Bronchial epithelial cell (primary cell): ENCODE data around the gene MYH10. TPM values are rescaled to one million over a fixed set of nuclear protein-coding genes. Genes with fewer than 3 reads are reported as not detected.

Experiments used
- DNase-seq: peaks from one replicate; pipeline ENCODE4 v3.0.0-alpha.2; 2010; ENCODE audit warnings: low read depth
- FAIRE-seq: peaks from 2 replicates; lab custom pipeline; 2011; peaks lifted over from hg19 to GRCh38; lab: Jason Lieb, UNC
- H3K27me3 ChIP-seq: 2 replicates; pipeline ENCODE4 v1.5.1; 2011; ENCODE audit warnings: low read length; ENCODE audit not compliant: control insufficient read depth, insufficient read depth
- H3K36me3 ChIP-seq: 2 replicates; pipeline ENCODE4 v1.5.1; 2011; ENCODE audit warnings: low read length; ENCODE audit not compliant: control insufficient read depth, insufficient read depth
- H3K4me3 ChIP-seq: 2 replicates; pipeline ENCODE4 v1.5.1; 2011; ENCODE audit warnings: mild to moderate bottlenecking, low read depth, low read length, control low read depth
- total RNA-seq: library from RNA; depleted of rRNA; stranded (reverse); fragments of >200 nt; gene quantifications from 2 replicates; pipeline ENCODE4 v1.2.1, GENCODE V29; 2014
- TF ChIP-seq, protein P1 (sequence below): IDR thresholded peaks from 2 replicates; pipeline ENCODE4 v1.5.1; 2011; ENCODE audit warnings: mild to moderate bottlenecking, moderate library complexity, low read length, control low read depth, inconsistent platforms; ENCODE audit not compliant: insufficient read depth, severe bottlenecking

The MYH10 gene
- total RNA-seq, 1 donor from 2014 or later, result 31.6 TPM

DNA sequence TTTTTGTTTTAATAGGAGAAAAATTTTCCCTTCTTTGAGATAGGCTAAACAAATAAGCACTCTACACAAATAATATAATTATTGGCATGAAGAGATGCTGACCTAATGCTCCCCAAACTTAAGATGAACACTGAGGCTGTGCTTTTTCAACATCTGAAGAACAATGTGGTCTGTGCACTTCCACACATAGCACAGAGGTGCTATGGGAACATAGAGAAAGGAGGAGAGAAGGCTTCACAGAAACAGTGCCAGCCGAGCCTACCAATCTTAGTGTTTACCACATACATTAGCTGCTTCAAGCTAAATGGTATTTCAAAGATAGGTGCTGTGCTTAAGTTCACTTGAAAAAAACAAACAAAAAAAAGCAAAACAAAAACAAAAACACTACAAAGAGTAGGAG is 72.4 kb downstream of the MYH10 start:
- H3K4me3 ChIP-seq, result no peak overlapping the region
- DNase-seq (no peak), FAIRE-seq (no peak)
- H3K27me3 ChIP-seq, result no peaks in the 10 kb centered on the region
- peaks cover 2% of the 10 kb centered on the region for H3K36me3 ChIP-seq
- TF ChIP-seq, protein P1, sequence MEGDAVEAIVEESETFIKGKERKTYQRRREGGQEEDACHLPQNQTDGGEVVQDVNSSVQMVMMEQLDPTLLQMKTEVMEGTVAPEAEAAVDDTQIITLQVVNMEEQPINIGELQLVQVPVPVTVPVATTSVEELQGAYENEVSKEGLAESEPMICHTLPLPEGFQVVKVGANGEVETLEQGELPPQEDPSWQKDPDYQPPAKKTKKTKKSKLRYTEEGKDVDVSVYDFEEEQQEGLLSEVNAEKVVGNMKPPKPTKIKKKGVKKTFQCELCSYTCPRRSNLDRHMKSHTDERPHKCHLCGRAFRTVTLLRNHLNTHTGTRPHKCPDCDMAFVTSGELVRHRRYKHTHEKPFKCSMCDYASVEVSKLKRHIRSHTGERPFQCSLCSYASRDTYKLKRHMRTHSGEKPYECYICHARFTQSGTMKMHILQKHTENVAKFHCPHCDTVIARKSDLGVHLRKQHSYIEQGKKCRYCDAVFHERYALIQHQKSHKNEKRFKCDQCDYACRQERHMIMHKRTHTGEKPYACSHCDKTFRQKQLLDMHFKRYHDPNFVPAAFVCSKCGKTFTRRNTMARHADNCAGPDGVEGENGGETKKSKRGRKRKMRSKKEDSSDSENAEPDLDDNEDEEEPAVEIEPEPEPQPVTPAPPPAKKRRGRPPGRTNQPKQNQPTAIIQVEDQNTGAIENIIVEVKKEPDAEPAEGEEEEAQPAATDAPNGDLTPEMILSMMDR, result no peak

DNA sequence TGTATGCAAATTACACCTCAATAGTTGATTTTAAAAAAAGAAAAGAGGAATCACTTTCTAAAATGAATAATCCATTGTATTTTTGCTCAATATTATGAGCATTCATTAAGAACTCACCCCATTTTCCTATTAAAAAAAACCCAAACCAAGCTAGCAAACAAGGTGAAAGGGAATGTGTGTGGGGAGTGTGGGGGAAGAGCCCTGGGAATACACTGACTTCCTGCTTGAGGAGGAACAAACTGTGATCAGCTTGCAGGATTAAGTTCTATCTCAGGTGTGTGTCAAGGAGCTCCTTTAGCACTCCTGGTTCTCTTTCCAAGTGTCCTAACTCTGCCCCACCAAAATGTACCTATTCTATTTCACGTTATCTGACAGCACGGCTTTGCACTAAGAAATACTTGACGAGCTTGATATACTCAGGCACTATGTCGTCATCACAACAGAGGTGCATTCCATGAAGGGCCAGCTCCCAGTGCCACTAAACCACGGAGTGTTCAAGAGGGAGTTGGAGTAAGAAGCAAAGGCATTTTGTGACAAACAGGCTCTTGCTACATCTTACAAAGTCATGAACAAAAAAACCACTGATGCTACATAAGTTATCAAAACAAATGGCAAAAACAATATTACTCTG is 73.2 kb downstream of the MYH10 start:
- no peaks in the 10 kb centered on the region for H3K27me3 ChIP-seq
- DNase-seq, result no peak
- H3K4me3 ChIP-seq, result no peak overlapping the region
- TF ChIP-seq, protein P1, result no peak
- FAIRE-seq, result no peak
- H3K36me3 ChIP-seq, result peaks cover 2% of the 10 kb centered on the region

DNA sequence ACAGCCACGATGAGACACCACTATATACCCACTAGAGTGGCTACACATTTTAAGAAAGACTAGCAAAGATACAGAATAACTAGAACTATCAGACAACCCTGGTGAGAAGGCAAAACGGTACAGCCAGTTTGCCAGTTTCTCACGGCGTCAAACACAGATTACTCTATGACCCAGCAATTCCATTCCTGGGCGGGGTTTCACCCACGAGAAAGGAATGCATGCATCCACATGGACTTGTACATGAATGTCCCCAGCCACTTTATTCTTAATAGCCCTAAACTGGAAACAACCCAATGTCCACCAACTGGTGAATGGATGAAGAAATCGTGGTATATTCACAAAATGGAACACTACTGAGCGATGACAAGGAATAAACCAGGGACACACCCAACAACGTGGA is 74.5 kb downstream of the MYH10 start:
- Histone ChIP-seq H3K36me3 (peaks cover 3% of the 10 kb centered on the region), H3K4me3 (no peak overlapping the region), H3K27me3 (no peaks in the 10 kb centered on the region)
- no peak for FAIRE-seq
- DNase-seq, result peak; percentile 52
- TF ChIP-seq, protein P1, result no peak

DNA sequence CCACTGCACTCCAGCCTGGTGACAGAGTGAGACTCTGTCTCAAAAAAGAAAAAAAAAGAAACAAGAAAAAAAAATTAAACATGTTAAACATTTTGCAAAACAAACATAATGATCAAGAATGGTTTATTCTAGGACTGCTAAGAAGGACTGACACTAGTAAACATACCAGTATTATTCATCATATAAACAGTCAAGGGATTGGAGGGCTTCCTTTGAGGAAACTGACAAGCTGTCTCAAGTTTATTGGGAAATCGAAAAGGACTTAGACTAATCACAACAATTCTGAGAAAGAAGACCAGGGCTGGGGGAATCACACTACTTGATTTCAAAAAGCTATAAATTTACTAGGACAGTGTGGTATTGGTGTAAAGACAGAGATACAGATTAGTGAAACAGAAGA is 75.5 kb downstream of the MYH10 start:
- DNase-seq (peak; percentile 86), FAIRE-seq (no peak)
- TF ChIP-seq, protein P1, result no peak
- Histone ChIP-seq H3K36me3 (peaks cover 1% of the 10 kb centered on the region), H3K27me3 (no peaks in the 10 kb centered on the region), H3K4me3 (no peak overlapping the region)

DNA sequence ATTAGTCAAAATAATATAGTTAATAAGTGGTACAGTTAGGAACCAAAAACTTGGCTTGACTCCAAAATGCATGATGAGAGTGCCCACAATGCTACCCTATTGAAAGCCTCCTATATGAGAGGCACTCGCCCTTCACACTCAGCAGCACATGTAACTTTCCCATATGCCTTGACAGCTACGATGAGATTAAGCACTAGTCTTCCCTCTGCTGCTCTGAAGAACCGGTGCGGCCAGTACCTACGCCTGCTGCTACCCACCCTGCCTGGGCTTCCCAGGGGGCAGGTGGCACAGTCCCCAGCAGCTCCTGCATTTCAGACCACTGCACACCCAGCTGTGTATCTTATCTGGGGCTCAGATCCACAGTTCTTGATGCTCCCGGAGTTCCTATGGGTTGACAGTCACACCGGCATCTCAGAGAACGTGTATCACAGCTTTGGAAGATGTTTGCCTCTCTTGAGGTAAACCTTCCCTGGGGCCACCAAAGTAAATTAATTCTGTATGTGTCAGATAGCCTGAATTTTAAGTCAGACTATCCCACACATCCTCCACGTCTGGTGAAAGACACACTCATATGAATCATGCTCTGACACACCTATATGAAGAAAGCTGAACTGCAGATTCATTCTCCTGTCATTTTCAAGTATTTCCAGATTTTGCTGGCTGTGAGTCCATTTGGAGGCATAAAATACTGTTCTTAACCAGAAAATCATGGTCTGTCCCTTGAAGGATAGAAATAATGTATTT is 77.8 kb downstream of the MYH10 start:
- Histone ChIP-seq H3K4me3 (no peak overlapping the region), H3K36me3 (peaks cover 1% of the 10 kb centered on the region), H3K27me3 (no peaks in the 10 kb centered on the region)
- FAIRE-seq (peak; percentile 91), DNase-seq (peak; percentile 98)
- TF ChIP-seq, protein P1, result no peak
